Large intestine (tissue), 3 donors: ENCODE data around the gene KRT6C. TPM values are rescaled to one million over a fixed set of nuclear protein-coding genes. Genes with fewer than 3 reads are reported as not detected.

Source experiments
- DNase-seq, 2 donors: peaks; one replicate each; pipeline versions ENCODE4 v3.0.0 to v3.0.0-alpha.2; 2013
- H3K27ac ChIP-seq: one replicate; pipeline ENCODE4 v1.5.1; 2013; ENCODE audit warnings: low read length
- H3K27me3 ChIP-seq: 2 replicates; pipeline ENCODE4 v1.6.1; 2013; ENCODE audit warnings: low read length; ENCODE audit not compliant: control insufficient read depth, insufficient read depth
- H3K36me3 ChIP-seq: 2 replicates; pipeline ENCODE4 v1.6.1; 2013; ENCODE audit warnings: low read length; ENCODE audit not compliant: control insufficient read depth, insufficient read depth
- H3K4me1 ChIP-seq: one replicate; pipeline ENCODE4 v1.6.1; 2013; ENCODE audit warnings: low read length; ENCODE audit not compliant: control insufficient read depth, insufficient read depth
- H3K4me3 ChIP-seq: one replicate; pipeline ENCODE4 v1.5.1; 2013; ENCODE audit warnings: low read length
- H3K9me3 ChIP-seq: one replicate; pipeline ENCODE4 v1.6.1; 2013; ENCODE audit warnings: mild to moderate bottlenecking, low read depth, low read length, moderate library complexity; ENCODE audit not compliant: control insufficient read depth
- WGBS: methylation state at CpG from one replicate; pipeline ENCODE4 v1.1.5; 2013; ENCODE audit warnings: low lambda C conversion rate; ENCODE audit not compliant: insufficient coverage; 5-methylcytosine and 5-hydroxymethylcytosine counted together
- polyA plus RNA-seq: library from polyadenylated mRNA; unstranded; fragments of 120-200 nt; gene quantifications from one replicate; pipeline ENCODE4 v1.2.1, GENCODE V29; 2013

The KRT6C gene
- polyA plus RNA-seq, 1 donor = not detected

DNA sequence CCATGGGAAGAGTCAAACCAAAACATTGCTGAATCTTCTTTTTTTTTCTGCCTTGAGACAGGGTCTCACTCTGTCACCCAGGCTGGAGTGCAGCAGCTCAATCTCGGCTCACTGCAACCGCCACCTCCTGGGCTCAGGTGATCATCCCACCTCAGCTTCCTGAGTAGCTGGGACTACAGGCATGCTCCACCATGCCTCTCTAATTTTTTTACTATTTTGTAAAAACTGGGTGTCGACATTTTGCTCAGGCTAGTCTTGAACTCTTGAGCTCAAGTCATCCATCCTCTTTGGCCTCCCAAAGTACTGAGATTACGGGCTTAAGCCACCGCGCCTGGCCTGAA is 38.0 kb downstream of the KRT6C start:
- no peaks in the 10 kb centered on the region for H3K36me3 ChIP-seq
- no peaks in the 10 kb centered on the region for H3K9me3 ChIP-seq
- 75% methylated on average over 1 of the region's 6 CpGs for WGBS
- H3K27me3 ChIP-seq = peaks cover 5% of the 10 kb centered on the region
- H3K4me3 ChIP-seq = no peak overlapping the region
- H3K4me1 ChIP-seq = no peaks in the 10 kb centered on the region
- no peak for DNase-seq
- no peak overlapping the region for H3K27ac ChIP-seq

- Histone ChIP-seq H3K4me3 (no peak overlapping the region), H3K36me3 (no peaks in the 10 kb centered on the region), H3K27ac (no peak overlapping the region), H3K27me3 (peaks cover 5% of the 10 kb centered on the region), H3K9me3 (no peaks in the 10 kb centered on the region), H3K4me1 (no peaks in the 10 kb centered on the region)
- 100% methylated on average over 2 of the region's 6 CpGs for WGBS
- DNase-seq = no peak
Measured at GRCh38 chr12:52434760-52435530, 38.7 kb downstream of the KRT6C start.

- no peak for DNase-seq
- no CpG with 5 or more reads among the region's 20 CpGs for WGBS
Measured at GRCh38 chr12:52434081-52434733, 39.4 kb downstream of the KRT6C start, which contains the start of gene KRT75. TSS of gene KRT75 (minus strand) at chr12:52434371. CDS start at chr12:52434304, 67 bp downstream.

GRCh38 chr12:52433501-52434080 is 40.0 kb downstream of the KRT6C start:
- Histone ChIP-seq H3K27ac (no peak overlapping the region), H3K4me1 (no peaks in the 10 kb centered on the region), H3K27me3 (peaks cover 7% of the 10 kb centered on the region), H3K4me3 (no peak overlapping the region), H3K9me3 (no peaks in the 10 kb centered on the region), H3K36me3 (no peaks in the 10 kb centered on the region)
- WGBS = no CpG with 5 or more reads among the region's 12 CpGs
- no peak for DNase-seq

More at GRCh38 chr12:52434081-52434733, 39.4 kb downstream of the KRT6C start, which contains the start of gene KRT75:
- H3K36me3 ChIP-seq = no peaks in the 10 kb centered on the region
- H3K27ac ChIP-seq = no peak within 1 kb of the TSS
- no peaks in the 10 kb centered on the region for H3K4me1 ChIP-seq
- no peaks in the 10 kb centered on the region for H3K9me3 ChIP-seq
- H3K4me3 ChIP-seq = no peak within 1 kb of the TSS
- H3K27me3 ChIP-seq = peaks cover 7% of the 10 kb centered on the region

GRCh38 chr12:52432559-52433207 is 40.9 kb downstream of the KRT6C start:
- Histone ChIP-seq H3K27me3 (peaks cover 7% of the 10 kb centered on the region), H3K4me3 (no peak overlapping the region), H3K36me3 (no peaks in the 10 kb centered on the region), H3K4me1 (no peaks in the 10 kb centered on the region), H3K27ac (no peak overlapping the region), H3K9me3 (no peaks in the 10 kb centered on the region)
- DNase-seq = no peak
- WGBS = no CpG with 5 or more reads among the region's 6 CpGs

GRCh38 chr12:52428121-52428520 is 45.5 kb downstream of the KRT6C start:
- H3K27ac ChIP-seq = no peak overlapping the region
- DNase-seq = no peak

DNA sequence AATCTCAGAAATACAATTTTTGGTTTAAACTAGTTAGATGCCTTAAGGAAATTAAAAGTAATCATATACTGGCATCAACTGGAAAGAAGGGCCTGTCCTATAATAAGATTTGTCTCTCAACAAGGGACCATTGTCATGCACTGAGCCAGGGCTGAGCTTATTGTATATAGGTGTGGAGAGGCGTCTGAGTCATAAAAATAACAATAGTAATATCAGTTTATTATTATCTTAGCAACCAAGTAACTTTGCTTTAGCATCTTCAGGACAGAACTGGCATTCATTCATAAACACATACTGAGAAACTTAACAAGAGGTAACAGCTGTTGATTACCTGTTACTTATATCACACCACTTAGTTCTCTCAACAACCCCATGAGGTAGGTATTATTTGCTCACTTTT is 46.5 kb downstream of the KRT6C start:
- H3K27me3 ChIP-seq = peaks cover 5% of the 10 kb centered on the region
- no peak overlapping the region for H3K4me3 ChIP-seq
- no peak overlapping the region for H3K27ac ChIP-seq
- DNase-seq = no peak
- H3K4me1 ChIP-seq = no peaks in the 10 kb centered on the region
- no CpG with 5 or more reads among the region's 1 CpG for WGBS
- H3K36me3 ChIP-seq = no peaks in the 10 kb centered on the region
- H3K9me3 ChIP-seq = no peaks in the 10 kb centered on the region

More at GRCh38 chr12:52428121-52428520, 45.5 kb downstream of the KRT6C start:
- no CpG with 5 or more reads among the region's 10 CpGs for WGBS
- Histone ChIP-seq H3K27me3 (peaks cover 7% of the 10 kb centered on the region), H3K9me3 (no peaks in the 10 kb centered on the region), H3K36me3 (no peaks in the 10 kb centered on the region), H3K4me1 (no peaks in the 10 kb centered on the region), H3K4me3 (no peak overlapping the region)

DNA sequence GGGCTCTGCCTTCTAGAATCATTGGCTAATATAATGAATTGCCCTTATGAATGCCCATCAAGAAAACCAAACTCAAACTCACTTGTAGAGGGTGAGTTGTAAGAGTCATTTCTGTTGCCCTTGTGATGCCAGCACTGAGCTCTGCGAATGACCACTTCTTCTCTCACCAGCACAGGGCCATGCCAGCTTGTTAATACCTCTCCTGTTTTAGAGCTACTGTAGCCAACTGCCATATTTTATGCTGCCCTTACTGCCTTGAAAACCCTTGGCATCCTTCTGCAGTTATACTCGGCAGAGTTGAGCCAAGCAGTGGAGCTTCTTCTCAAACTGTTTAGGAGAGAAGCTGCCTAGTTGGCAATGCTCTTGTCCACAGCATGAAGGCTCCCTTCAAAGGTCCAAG is 47.6 kb downstream of the KRT6C start:
- no peak overlapping the region for H3K27ac ChIP-seq
- WGBS = 80% methylated on average over 1 of the region's 2 CpGs
- no peaks in the 10 kb centered on the region for H3K4me1 ChIP-seq

GRCh38 chr12:52425466-52425865 is 48.1 kb downstream of the KRT6C start:
- Histone ChIP-seq H3K9me3 (no peaks in the 10 kb centered on the region), H3K4me3 (no peak overlapping the region), H3K27me3 (peaks cover 5% of the 10 kb centered on the region), H3K27ac (no peak overlapping the region), H3K36me3 (no peaks in the 10 kb centered on the region), H3K4me1 (no peaks in the 10 kb centered on the region)
- DNase-seq = no peak
- WGBS = no CpG with 5 or more reads among the region's 5 CpGs

More for the DNA sequence above, 47.6 kb downstream of the KRT6C start:
- Histone ChIP-seq H3K9me3 (no peaks in the 10 kb centered on the region), H3K36me3 (no peaks in the 10 kb centered on the region), H3K27me3 (peaks cover 7% of the 10 kb centered on the region), H3K4me3 (no peak overlapping the region)
- no peak for DNase-seq
